ENCODE data around the gene FER1L5. TPM values are rescaled to one million over a fixed set of nuclear protein-coding genes. Genes with fewer than 3 reads are reported as not detected.

FER1L5 gene
- total RNA-seq, 1 donor from 2014 or later: 0.51 TPM

DNA sequence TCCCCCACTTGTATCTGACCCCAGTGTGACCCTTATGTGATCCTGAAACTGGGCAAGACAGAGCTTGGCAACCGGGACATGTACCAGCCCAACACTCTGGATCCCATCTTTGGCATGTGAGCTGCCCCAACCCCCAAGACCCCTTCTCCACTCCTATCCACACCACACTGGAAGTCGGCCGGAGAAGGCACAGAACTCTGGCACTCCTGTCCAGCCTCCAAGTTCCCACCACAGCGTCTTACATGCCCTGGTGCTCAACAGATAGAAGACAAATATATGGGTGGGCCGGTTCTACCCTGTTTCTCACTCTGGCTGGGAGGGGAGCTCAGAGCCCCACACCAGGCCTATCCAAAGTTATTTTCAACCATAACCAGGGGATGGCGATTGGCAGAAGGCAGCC lies 56.5 kb downstream of the FER1L5 start:
- no peaks in the 10 kb centered on the region for H3K4me1 Mint-ChIP-seq (ENCODE audit: low read depth, unreplicated experiment)
- TF ChIP-seq CTCF (IDR thresholded peaks at IDR 0.05; ENCODE audit: partially characterized antibody, unreplicated experiment): no peak
- DNase-seq: no peak
- peaks cover 4% of the 10 kb centered on the region for H3K27me3 Mint-ChIP-seq (ENCODE audit: unreplicated experiment)
- peaks cover 4% of the 10 kb centered on the region for H3K36me3 Mint-ChIP-seq (ENCODE audit: unreplicated experiment)
- no peak overlapping the region for H3K4me3 Mint-ChIP-seq (ENCODE audit: unreplicated experiment)
- no peaks in the 10 kb centered on the region for H3K9me3 Mint-ChIP-seq (ENCODE audit: unreplicated experiment)
- no peak overlapping the region for H3K27ac Mint-ChIP-seq (ENCODE audit: unreplicated experiment)

- TF ChIP-seq CTCF (IDR thresholded peaks at IDR 0.05; ENCODE audit: partially characterized antibody, unreplicated experiment): no peak
- Mint-ChIP-seq H3K27ac (ENCODE audit: unreplicated experiment) (no peak overlapping the region), H3K9me3 (ENCODE audit: unreplicated experiment) (no peaks in the 10 kb centered on the region), H3K36me3 (ENCODE audit: unreplicated experiment) (peaks cover 4% of the 10 kb centered on the region), H3K4me1 (ENCODE audit: low read depth, unreplicated experiment) (no peaks in the 10 kb centered on the region), H3K27me3 (ENCODE audit: unreplicated experiment) (peaks cover 4% of the 10 kb centered on the region), H3K4me3 (ENCODE audit: unreplicated experiment) (no peak overlapping the region)
- no peak for DNase-seq
These were observed 57.1 kb downstream of the FER1L5 start for GRCh38 chr2:96699621-96700020.

GRCh38 chr2:96700086-96700485 lies 57.5 kb downstream of the FER1L5 start:
- peaks cover 4% of the 10 kb centered on the region for H3K27me3 Mint-ChIP-seq (ENCODE audit: unreplicated experiment)
- H3K4me3 Mint-ChIP-seq (ENCODE audit: unreplicated experiment): no peak overlapping the region
- TF ChIP-seq CTCF (IDR thresholded peaks at IDR 0.05; ENCODE audit: partially characterized antibody, unreplicated experiment): no peak
- DNase-seq: no peak
- no peaks in the 10 kb centered on the region for H3K4me1 Mint-ChIP-seq (ENCODE audit: low read depth, unreplicated experiment)
- H3K9me3 Mint-ChIP-seq (ENCODE audit: unreplicated experiment): no peaks in the 10 kb centered on the region
- H3K27ac Mint-ChIP-seq (ENCODE audit: unreplicated experiment): no peak overlapping the region
- H3K36me3 Mint-ChIP-seq (ENCODE audit: unreplicated experiment): peaks cover 4% of the 10 kb centered on the region

DNA sequence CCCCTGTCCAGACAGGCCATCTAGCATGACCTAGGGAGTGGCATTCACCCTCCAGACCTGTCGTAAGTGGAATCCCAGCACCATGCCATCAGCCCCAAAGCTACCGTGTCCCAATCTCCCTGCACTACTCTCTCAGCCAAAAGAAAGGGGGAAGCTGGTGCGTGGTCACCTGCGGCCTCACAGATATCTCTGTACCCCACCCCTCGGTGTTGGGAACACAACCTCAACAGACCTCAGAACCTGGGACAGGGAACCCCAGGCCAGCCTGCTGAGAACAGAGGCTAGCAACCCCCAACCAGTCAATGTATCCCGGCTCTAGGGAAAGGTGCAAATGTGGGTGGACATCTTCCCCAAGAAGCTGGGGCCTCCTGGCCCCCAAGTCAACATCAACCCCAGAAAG lies 59.1 kb downstream of the FER1L5 start:
- no peak for TF ChIP-seq CTCF (IDR thresholded peaks at IDR 0.05; ENCODE audit: partially characterized antibody, unreplicated experiment)
- peaks cover 4% of the 10 kb centered on the region for H3K36me3 Mint-ChIP-seq (ENCODE audit: unreplicated experiment)
- H3K27ac Mint-ChIP-seq (ENCODE audit: unreplicated experiment): no peak overlapping the region
- no peaks in the 10 kb centered on the region for H3K4me1 Mint-ChIP-seq (ENCODE audit: low read depth, unreplicated experiment)
- no peak overlapping the region for H3K4me3 Mint-ChIP-seq (ENCODE audit: unreplicated experiment)
- H3K9me3 Mint-ChIP-seq (ENCODE audit: unreplicated experiment): no peaks in the 10 kb centered on the region
- DNase-seq: no peak
- H3K27me3 Mint-ChIP-seq (ENCODE audit: unreplicated experiment): peaks cover 2% of the 10 kb centered on the region

DNA sequence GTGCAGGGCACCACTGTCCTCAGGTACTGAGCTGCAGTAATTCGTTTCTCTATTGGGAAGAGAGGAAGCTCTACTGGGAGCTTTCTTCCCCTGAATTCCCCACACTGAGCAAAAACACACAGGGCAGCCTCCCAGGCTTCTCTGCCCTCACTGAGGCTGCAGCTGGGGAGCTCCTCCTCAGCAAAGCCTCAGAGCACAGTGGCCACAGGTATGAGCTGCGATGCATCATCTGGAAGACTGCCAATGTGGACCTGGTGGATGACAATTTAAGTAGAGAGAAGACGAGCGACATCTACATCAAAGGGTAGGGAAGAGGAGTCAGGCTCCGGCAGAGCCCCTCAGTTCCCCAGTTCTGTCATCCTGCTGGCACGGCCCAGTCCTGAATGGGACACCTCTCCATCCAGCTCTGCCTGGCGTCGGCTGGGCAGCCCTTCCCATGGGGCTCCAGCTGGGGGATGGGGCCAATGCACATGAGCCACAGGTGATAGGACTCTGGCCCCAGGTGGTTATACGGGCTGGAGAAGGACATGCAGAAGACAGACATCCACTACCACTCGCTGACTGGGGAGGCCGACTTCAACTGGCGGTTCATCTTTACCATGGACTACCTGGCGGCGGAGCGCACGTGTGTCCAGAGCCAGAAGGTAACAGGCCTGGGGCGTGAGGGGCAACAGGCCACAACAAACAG lies 59.7 kb downstream of the FER1L5 start:
- Mint-ChIP-seq H3K9me3 (ENCODE audit: unreplicated experiment) (no peaks in the 10 kb centered on the region), H3K36me3 (ENCODE audit: unreplicated experiment) (peaks cover 9% of the 10 kb centered on the region), H3K4me1 (ENCODE audit: low read depth, unreplicated experiment) (no peaks in the 10 kb centered on the region), H3K27ac (ENCODE audit: unreplicated experiment) (no peak overlapping the region), H3K27me3 (ENCODE audit: unreplicated experiment) (peaks cover 2% of the 10 kb centered on the region), H3K4me3 (ENCODE audit: unreplicated experiment) (no peak overlapping the region)
- DNase-seq: no peak
- TF ChIP-seq CTCF (IDR thresholded peaks at IDR 0.05; ENCODE audit: partially characterized antibody, unreplicated experiment): no peak

Measured in glutamatergic neuron (in vitro differentiated cells).